Testis (tissue), 2 donors: ENCODE data around the gene PGBD2.
"Not testable (repeated sequence)": the region's sequence is repeated elsewhere in the genome, so short reads cannot be mapped to it uniquely, and the experiment has no call there.

Experiments used
- POLR2A ChIP-seq: fragments of 450-650 bp; IDR thresholded peaks from one replicate; pipeline ENCODE4 v1.6.1; 2017; ENCODE audit warnings: antibody characterized with exemption, mild to moderate bottlenecking, moderate library complexity
- TF ChIP-seq, protein P1 (sequence below), 3 experiments: fragments of 450-650 bp in 2 of 3; fragments of 200-600 bp in 1 of 3; sonication (generic) in 1 of 3; IDR thresholded peaks; one replicate each; pipeline ENCODE4 v1.5.1; 2016 to 2019; ENCODE audit warnings: antibody characterized with exemption in 3 of 3, mild to moderate bottlenecking in 2 of 3, moderate library complexity in 1 of 3

DNA sequence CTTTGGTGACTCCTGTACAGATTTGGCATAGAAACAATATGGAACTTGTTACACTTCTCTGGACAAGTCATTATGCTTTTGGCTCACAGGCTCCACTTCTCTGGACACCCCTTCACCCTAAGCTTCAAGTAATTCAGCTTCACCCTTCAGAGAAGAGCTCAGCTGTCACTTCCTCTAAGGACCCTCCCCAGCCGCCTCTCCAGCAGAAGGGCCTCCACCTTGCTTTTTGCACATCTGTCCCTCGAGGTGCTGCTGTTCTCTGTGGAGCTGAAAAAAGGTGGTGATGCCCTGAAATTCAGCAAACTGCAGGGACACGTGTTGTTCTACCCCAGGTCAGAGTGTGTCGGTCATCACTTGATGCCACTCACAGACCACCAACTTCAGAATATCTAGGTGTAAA, 19.8 kb downstream of the PGBD2 start:
- TF ChIP-seq, protein P1, sequence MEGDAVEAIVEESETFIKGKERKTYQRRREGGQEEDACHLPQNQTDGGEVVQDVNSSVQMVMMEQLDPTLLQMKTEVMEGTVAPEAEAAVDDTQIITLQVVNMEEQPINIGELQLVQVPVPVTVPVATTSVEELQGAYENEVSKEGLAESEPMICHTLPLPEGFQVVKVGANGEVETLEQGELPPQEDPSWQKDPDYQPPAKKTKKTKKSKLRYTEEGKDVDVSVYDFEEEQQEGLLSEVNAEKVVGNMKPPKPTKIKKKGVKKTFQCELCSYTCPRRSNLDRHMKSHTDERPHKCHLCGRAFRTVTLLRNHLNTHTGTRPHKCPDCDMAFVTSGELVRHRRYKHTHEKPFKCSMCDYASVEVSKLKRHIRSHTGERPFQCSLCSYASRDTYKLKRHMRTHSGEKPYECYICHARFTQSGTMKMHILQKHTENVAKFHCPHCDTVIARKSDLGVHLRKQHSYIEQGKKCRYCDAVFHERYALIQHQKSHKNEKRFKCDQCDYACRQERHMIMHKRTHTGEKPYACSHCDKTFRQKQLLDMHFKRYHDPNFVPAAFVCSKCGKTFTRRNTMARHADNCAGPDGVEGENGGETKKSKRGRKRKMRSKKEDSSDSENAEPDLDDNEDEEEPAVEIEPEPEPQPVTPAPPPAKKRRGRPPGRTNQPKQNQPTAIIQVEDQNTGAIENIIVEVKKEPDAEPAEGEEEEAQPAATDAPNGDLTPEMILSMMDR (IDR thresholded peaks at IDR 0.05): not testable (repeated sequence)
- not testable (repeated sequence) for TF ChIP-seq POLR2A
